Measurements from ENCODE around the gene EMILIN2. TPM values are rescaled to one million over a fixed set of nuclear protein-coding genes. Genes with fewer than 3 reads are reported as not detected.

Gene EMILIN2
- total and polyA plus RNA-seq, 2 of the 8 experiments (the other 6 are each of a cell fraction or from before 2014, with no cell fraction given), result 6.0 to 7.5 TPM

DNA sequence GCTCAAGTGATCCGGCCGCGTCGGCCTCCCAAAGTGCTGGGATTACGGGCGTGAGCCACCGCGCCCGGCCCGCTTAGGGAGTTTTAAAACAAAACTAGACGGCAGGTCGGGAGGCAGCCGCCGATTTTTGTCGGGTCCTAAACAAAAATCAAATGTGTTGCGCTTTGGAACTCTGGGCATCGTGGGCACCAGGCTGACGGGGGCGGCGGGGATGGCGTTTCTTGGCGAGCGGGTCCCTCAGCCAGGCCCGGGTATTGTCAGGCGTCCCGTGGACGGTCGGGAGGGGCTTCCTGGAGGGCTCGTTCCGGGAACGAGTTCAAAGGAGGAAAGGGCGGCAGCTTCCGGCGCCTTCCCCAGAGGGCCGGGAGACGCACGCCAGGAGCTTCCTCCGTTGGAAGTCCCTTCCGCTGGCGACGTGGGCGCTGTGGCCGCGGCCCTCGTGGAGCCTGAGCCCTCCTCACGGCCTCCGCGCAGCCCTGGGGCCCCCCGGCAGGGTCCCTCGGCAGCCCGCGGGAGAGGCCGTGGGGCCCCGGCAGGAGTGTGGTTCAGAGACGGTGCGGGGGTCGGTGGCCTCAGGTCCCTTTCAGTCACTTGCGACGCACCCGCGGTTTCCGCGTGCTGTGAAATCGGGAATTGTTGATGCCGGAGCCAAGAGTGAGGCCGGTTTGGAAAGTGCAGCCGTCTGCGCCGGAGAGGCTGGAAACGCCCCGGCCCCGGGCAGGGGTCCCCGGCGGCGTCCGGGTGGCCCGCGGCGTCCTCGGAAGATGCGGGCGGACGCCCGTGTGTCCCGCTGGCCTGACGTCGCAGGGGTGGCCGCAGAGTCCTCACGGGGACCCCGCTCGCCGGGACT is 59.3 kb downstream of the EMILIN2 start (continued):
- TF ChIP-seq, protein P1, sequence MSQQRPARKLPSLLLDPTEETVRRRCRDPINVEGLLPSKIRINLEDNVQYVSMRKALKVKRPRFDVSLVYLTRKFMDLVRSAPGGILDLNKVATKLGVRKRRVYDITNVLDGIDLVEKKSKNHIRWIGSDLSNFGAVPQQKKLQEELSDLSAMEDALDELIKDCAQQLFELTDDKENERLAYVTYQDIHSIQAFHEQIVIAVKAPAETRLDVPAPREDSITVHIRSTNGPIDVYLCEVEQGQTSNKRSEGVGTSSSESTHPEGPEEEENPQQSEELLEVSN (IDR thresholded peaks at IDR 0.05), result peak; percentile 8; the same call in 1 of the 2 replicates
- no peak for TF ChIP-seq CHD2 (IDR thresholded peaks at IDR 0.05; ENCODE audit: low read length)
- no peak for TF ChIP-seq CREB1 (IDR thresholded peaks at IDR 0.05)
- no peak for TF ChIP-seq TBP (IDR thresholded peaks at IDR 0.05; ENCODE audit: low read depth, low read length)
- peak; percentile 64; the same call in 1 of the 2 replicates for TF ChIP-seq RBBP5 (IDR thresholded peaks at IDR 0.05; ENCODE audit: borderline replicate concordance, low read depth, low read length)
- no peak for TF ChIP-seq YY1 (IDR thresholded peaks at IDR 0.05; ENCODE audit: low read depth, low read length)
- TF ChIP-seq ASH2L (IDR thresholded peaks at IDR 0.05; ENCODE audit: low read length), result no peak
